Measurements from ENCODE around the gene ZNF701. TPM values are rescaled to one million over a fixed set of nuclear protein-coding genes. Genes with fewer than 3 reads are reported as not detected.
"Not testable (repeated sequence)": the region's sequence is repeated elsewhere in the genome, so short reads cannot be mapped to it uniquely, and the experiment has no call there.

The ZNF701 gene
- total and polyA plus RNA-seq, 12 donors = 3.0 to 27.9 (median 20.1) TPM

DNA sequence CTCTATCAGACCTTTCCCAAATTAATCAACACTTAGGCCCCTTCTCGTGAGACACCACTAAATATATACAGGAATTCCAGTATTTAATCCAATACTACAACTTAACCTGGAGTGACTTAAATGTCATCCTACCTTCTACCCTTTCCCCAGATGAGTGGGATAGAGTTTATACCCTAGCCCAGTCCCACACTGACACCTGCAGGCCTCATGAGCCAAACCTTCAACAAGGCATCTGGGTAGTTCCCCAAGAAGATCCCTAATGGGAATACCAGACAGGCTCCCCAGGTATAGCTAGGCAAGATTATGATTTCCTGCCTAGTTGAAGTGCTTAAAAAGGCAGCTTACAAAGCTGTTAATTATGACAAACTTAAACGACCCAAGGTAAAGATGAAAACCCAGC lies 52.2 kb downstream of the ZNF701 start:
- intact Hi-C loops (cut with DNase I) = no loop called here
- DNase-seq = no peak
- TF ChIP-seq, protein P1, sequence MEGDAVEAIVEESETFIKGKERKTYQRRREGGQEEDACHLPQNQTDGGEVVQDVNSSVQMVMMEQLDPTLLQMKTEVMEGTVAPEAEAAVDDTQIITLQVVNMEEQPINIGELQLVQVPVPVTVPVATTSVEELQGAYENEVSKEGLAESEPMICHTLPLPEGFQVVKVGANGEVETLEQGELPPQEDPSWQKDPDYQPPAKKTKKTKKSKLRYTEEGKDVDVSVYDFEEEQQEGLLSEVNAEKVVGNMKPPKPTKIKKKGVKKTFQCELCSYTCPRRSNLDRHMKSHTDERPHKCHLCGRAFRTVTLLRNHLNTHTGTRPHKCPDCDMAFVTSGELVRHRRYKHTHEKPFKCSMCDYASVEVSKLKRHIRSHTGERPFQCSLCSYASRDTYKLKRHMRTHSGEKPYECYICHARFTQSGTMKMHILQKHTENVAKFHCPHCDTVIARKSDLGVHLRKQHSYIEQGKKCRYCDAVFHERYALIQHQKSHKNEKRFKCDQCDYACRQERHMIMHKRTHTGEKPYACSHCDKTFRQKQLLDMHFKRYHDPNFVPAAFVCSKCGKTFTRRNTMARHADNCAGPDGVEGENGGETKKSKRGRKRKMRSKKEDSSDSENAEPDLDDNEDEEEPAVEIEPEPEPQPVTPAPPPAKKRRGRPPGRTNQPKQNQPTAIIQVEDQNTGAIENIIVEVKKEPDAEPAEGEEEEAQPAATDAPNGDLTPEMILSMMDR (IDR thresholded peaks at IDR 0.05) = peak in 2 of 9 donors; percentile 13 to 15
- Histone ChIP-seq H3K9me3 (peaks cover 0 to 18% (median 0%) of the 10 kb centered on the region in 11 donors), H3K4me3 (no peak overlapping the region), H3K4me1 (no peaks in the 10 kb centered on the region), H3K27ac (no peak overlapping the region), H3K36me3 (peaks cover 0 to 95% (median 18%) of the 10 kb centered on the region in 9 donors), H3K27me3 (no peaks in the 10 kb centered on the region)
- WGBS, 2 donors = 67% methylated on average over 2 of the region's 2 CpGs
- ATAC-seq = no peak

DNA sequence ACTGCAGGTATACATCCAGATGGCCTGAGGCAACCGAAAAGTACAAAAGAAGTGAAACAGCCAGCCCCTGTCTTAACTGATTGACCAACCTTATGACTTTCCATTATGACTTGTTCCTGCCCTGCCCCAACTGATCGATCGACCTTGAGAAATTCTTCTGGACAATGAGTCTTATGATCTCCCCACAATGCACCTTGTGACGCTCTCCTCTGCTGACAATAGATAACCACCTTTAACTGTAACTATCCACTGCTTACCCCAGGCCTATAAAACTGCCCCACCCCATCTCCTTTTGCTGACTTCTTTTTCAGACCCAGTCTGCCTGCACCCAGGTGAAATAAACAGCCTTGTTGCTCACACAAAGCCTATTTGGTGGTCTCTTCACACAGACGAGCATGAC lies 56.8 kb downstream of the ZNF701 start:
- Histone ChIP-seq H3K4me3 (no peak overlapping the region), H3K36me3 (peaks cover 0 to 66% (median 0%) of the 10 kb centered on the region in 9 donors)
- TF ChIP-seq, protein P1 (IDR thresholded peaks at IDR 0.05) = no peak

DNA sequence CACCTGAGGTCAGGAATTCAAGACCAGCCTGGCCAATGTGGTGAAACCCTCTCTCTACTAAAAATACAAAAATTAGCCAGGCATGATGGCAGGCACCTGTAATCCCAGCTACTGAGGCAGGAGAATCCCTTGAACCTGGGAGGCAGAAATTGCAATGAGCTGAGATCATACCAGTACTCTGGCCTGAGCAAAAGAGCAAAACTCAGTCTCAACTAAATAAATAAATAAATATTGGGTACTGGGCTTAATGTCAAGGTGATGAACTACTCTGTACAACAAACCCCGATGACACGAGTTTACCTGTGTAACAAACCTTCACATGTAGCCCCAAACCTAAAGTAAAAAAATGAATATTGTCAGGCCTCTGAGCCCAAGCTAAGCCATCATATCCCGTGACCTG lies 57.4 kb downstream of the ZNF701 start:
- H3K27ac ChIP-seq; H3K9me3 ChIP-seq; H3K4me1 ChIP-seq; ATAC-seq; H3K4me3 ChIP-seq; intact Hi-C loops (cut with DNase I); H3K27me3 ChIP-seq; DNase-seq: not testable (repeated sequence)
- WGBS, 2 donors = 79 to 98% methylated on average over 3 of the region's 3 CpGs
- H3K36me3 ChIP-seq = peaks cover 0 to 63% (median 0%) of the 10 kb centered on the region in 9 donors

More for the DNA sequence above, 56.8 kb downstream of the ZNF701 start:
- Histone ChIP-seq H3K27ac (no peak overlapping the region), H3K4me1 (no peaks in the 10 kb centered on the region), H3K27me3 (no peaks in the 10 kb centered on the region), H3K9me3 (no peaks in the 10 kb centered on the region)
- intact Hi-C loops (cut with DNase I) = no loop called here
- WGBS, 2 donors = 93 to 98% methylated on average over 5 of the region's 5 CpGs
- DNase-seq (no peak), ATAC-seq (no peak)

DNA sequence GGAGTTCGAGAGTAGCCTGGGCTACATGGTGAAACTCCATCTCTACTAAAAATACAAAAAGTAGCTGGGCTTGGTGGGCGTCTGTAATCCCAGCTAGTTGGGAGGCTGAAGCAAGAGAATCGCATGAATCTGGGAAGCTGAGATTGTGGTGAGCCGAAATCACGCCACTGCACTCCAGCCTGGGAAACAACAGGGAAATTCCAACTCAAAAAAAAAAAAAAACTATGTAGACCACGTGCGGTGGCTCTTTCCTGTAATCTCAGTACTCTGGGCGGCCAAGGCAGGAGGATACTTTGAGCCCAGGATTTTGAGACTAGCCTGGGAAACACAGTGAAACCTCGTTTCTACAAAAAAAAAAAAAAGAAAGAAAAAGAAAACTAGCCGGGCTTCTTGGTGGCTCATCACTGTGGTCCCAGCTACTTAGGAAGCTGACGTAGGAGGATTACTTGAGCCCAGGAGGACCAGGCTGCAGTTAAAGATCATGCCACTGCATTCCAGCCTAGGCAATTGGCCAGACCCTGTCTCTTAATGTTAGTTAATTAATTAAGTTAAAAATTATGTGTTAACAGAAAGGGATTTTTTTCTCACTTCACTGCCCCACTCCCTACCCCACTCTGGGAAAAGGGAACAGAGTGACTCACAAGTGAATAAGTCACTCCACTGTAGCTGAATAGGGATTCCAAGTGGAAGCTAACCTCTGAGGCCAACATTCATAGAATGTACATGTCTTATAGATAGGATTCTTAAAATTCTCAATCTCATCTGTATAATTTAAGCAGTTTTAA lies 65.9 kb downstream of the ZNF701 start:
- Histone ChIP-seq H3K27me3 (no peaks in the 10 kb centered on the region), H3K4me3 (no peak overlapping the region), H3K27ac (peak overlapping the region in 1 of 10 donors; percentile 10), H3K36me3 (peaks cover 0 to 21% (median 0%) of the 10 kb centered on the region in 9 donors), H3K9me3 (peaks cover 0 to 8% (median 0%) of the 10 kb centered on the region in 11 donors), H3K4me1 (peaks cover 0 to 23% (median 14%) of the 10 kb centered on the region in 9 donors)
- TF ChIP-seq, protein P1 (IDR thresholded peaks at IDR 0.05) = no peak
- 82 to 87% methylated on average over 11 of the region's 11 CpGs for WGBS, 2 donors
- no peak for ATAC-seq
- intact Hi-C loops (cut with DNase I) = loop anchor here in 3 of 10 donors (5.0 to 10.0 kb wide), 2 partner anchors 56 to 99 kb away; partner anchors contain the start of gene ZNF611 (in 1 of the 3)
- DNase-seq = no peak

Other genes starting within 250 kb of the ZNF701 start
- gene ZNF610, start 234.0 kb upstream of the ZNF701 start, total RNA-seq = 1 to 10 TPM; 2.1 to 6.8 (median 4.7) TPM
- gene ZNF610, start 234.0 kb upstream of the ZNF701 start, polyA plus RNA-seq = 1 to 10 TPM; 1.1 to 2.9 TPM
- 10 to 100 TPM; 13.4 to 24.2 (median 18.7) TPM for gene ZNF880, start 200.4 kb upstream of the ZNF701 start, total RNA-seq
- gene ZNF880, start 200.4 kb upstream of the ZNF701 start, polyA plus RNA-seq = 10 to 100 TPM; 12.4 to 14.3 TPM
- 10 to 100 TPM; 10.2 to 26.7 (median 17.4) TPM for gene ZNF528, start 172.4 kb upstream of the ZNF701 start, total RNA-seq
- 10 to 100 TPM in 1 of 2 donors, 1 to 10 TPM in 1; 5.4 to 15.1 TPM for gene ZNF528, start 172.4 kb upstream of the ZNF701 start, polyA plus RNA-seq
- gene ZNF534, start 141.1 kb upstream of the ZNF701 start, total RNA-seq = under 1 TPM; 0.12 to 0.85 (median 0.24) TPM
- under 1 TPM; 0.28 to 0.88 TPM for gene ZNF534, start 141.1 kb upstream of the ZNF701 start, polyA plus RNA-seq
- gene ZNF578, start 116.7 kb upstream of the ZNF701 start, total RNA-seq = 1 to 10 TPM; 1.3 to 3.5 (median 2.0) TPM
- gene ZNF578, start 116.7 kb upstream of the ZNF701 start, polyA plus RNA-seq = 1 to 10 TPM in 1 of 2 donors, under 1 TPM in 1; 0.58 to 1.8 TPM
- gene ZNF808, start 42.6 kb upstream of the ZNF701 start, total RNA-seq = 10 to 100 TPM; 18.0 to 44.0 (median 32.9) TPM
- gene ZNF808, start 42.6 kb upstream of the ZNF701 start, polyA plus RNA-seq = 1 to 10 TPM; 1.8 to 8.6 TPM
- gene ZNF83, start 68.1 kb downstream of the ZNF701 start, total RNA-seq = 10 to 100 TPM; 10.3 to 21.4 (median 16.7) TPM
- gene ZNF83, start 68.1 kb downstream of the ZNF701 start, polyA plus RNA-seq = 10 to 100 TPM; 10.7 to 89.3 TPM
- 1 to 10 TPM; 7.0 to 9.8 (median 7.7) TPM for gene ZNF611, start 164.8 kb downstream of the ZNF701 start, total RNA-seq
- 1 to 10 TPM; 2.3 to 5.8 TPM for gene ZNF611, start 164.8 kb downstream of the ZNF701 start, polyA plus RNA-seq
- 1 to 10 TPM; 1.5 to 4.0 (median 2.5) TPM for gene ZNF600, start 216.5 kb downstream of the ZNF701 start, total RNA-seq
- 1 to 10 TPM; 1.7 to 6.9 TPM for gene ZNF600, start 216.5 kb downstream of the ZNF701 start, polyA plus RNA-seq

Data from heart right ventricle (tissue), 16 donors.